H9 (cell line): ENCODE data around the gene KIRREL3. TPM values are rescaled to one million over a fixed set of nuclear protein-coding genes. Genes with fewer than 3 reads are reported as not detected.
A peak's percentile ranks its signal among the peaks of the same experiment; 100 is the strongest.

ENCODE experiments used
- DNase-seq: peaks from one replicate; pipeline ENCODE4 v3.0.0-alpha.2; 2017
- H2AFZ ChIP-seq: one replicate; pipeline ENCODE4 v1.6.1; 2013; ENCODE audit warnings: mild to moderate bottlenecking, low read length, control low read depth, moderate library complexity
- H2AK5ac ChIP-seq: 2 replicates; pipeline ENCODE4 v1.6.1; 2013; ENCODE audit warnings: low read length, control low read depth, mixed read lengths; ENCODE audit not compliant: insufficient read length
- H2BK120ac ChIP-seq: one replicate; pipeline ENCODE4 v1.6.1; 2013; ENCODE audit warnings: low read depth, mild to moderate bottlenecking, low read length, control low read depth, inconsistent platforms; ENCODE audit not compliant: poor library complexity, severe bottlenecking
- H2BK12ac ChIP-seq: 2 replicates; pipeline ENCODE4 v1.6.1; 2013; ENCODE audit warnings: low read length, control low read depth, mixed read lengths, low read depth; ENCODE audit not compliant: insufficient read length
- H2BK15ac ChIP-seq: 2 replicates; pipeline ENCODE4 v1.6.1; 2013; ENCODE audit warnings: low read depth, low read length, control low read depth
- H2BK20ac ChIP-seq: one replicate; pipeline ENCODE4 v1.6.1; 2013; ENCODE audit warnings: low read depth, mild to moderate bottlenecking, low read length, control low read depth, inconsistent platforms; ENCODE audit not compliant: poor library complexity, severe bottlenecking
- H2BK5ac ChIP-seq: 2 replicates; pipeline ENCODE4 v1.6.1; 2013; ENCODE audit warnings: low read length, control low read depth, mixed read lengths; ENCODE audit not compliant: insufficient read length
- H3K14ac ChIP-seq: 2 replicates; pipeline ENCODE4 v1.6.1; 2013; ENCODE audit warnings: low read length, control low read depth; ENCODE audit not compliant: insufficient read depth
- H3K18ac ChIP-seq: 2 replicates; pipeline ENCODE4 v1.6.1; 2013; ENCODE audit warnings: low read depth, mild to moderate bottlenecking, mixed read lengths, low read length, control low read depth; ENCODE audit not compliant: insufficient read length
- H3K23ac ChIP-seq: 2 replicates; pipeline ENCODE4 v1.6.1; 2013; ENCODE audit warnings: low read length, control low read depth, mixed read lengths, low read depth; ENCODE audit not compliant: insufficient read length
- H3K23me2 ChIP-seq: 2 replicates; pipeline ENCODE4 v1.6.1; 2013; ENCODE audit warnings: low read depth, mild to moderate bottlenecking, mixed read lengths, low read length, control low read depth; ENCODE audit not compliant: insufficient read length, poor library complexity, severe bottlenecking
- H3K27ac ChIP-seq: 2 replicates; pipeline ENCODE4 v1.5.1; 2013; ENCODE audit warnings: low read length, control low read depth, mixed read lengths, low read depth; ENCODE audit not compliant: insufficient read length
- H3K27me3 ChIP-seq: 2 replicates; pipeline ENCODE4 v1.6.1; 2013; ENCODE audit warnings: low read length, control low read depth, inconsistent platforms; ENCODE audit not compliant: insufficient read depth
- H3K4ac ChIP-seq: 2 replicates; pipeline ENCODE4 v1.6.1; 2013; ENCODE audit warnings: low read depth, mild to moderate bottlenecking, control low read depth, inconsistent platforms, low read length, moderate library complexity
- H3K4me1 ChIP-seq: 2 replicates; pipeline ENCODE4 v1.6.1; 2013; ENCODE audit warnings: low read length, control low read depth, inconsistent platforms; ENCODE audit not compliant: insufficient read depth
- H3K4me2 ChIP-seq: 2 replicates; pipeline ENCODE4 v1.6.1; 2013; ENCODE audit warnings: low read length, control low read depth, mixed read lengths; ENCODE audit not compliant: insufficient read length, insufficient read depth
- H3K56ac ChIP-seq: 2 replicates; pipeline ENCODE4 v1.6.1; 2013; ENCODE audit warnings: low read depth, mild to moderate bottlenecking, mixed read lengths, low read length, control low read depth; ENCODE audit not compliant: insufficient read length
- H3K79me1 ChIP-seq: 2 replicates; pipeline ENCODE4 v1.6.1; 2013; ENCODE audit warnings: low read depth, mild to moderate bottlenecking, moderate library complexity, low read length, control low read depth, inconsistent platforms; ENCODE audit not compliant: insufficient read depth, poor library complexity, severe bottlenecking
- H3K79me2 ChIP-seq: 2 replicates; pipeline ENCODE4 v1.6.1; 2013; ENCODE audit warnings: low read length, control low read depth, inconsistent platforms; ENCODE audit not compliant: insufficient read depth
- H3K9ac ChIP-seq: 2 replicates; pipeline ENCODE4 v1.6.1; 2013; ENCODE audit warnings: low read length, control low read depth, mixed read lengths; ENCODE audit not compliant: insufficient read length; ENCODE audit errors: extremely low read depth
- H3K9me3 ChIP-seq: one replicate; pipeline ENCODE4 v1.6.1; 2013; ENCODE audit warnings: low read depth, low read length, inconsistent platforms; ENCODE audit not compliant: control insufficient read depth
- H3T11ph ChIP-seq: one replicate; pipeline ENCODE4 v1.6.1; 2013; ENCODE audit warnings: mild to moderate bottlenecking, low read length, control low read depth, inconsistent platforms
- H4K20me1 ChIP-seq: one replicate; pipeline ENCODE4 v1.6.1; 2013; ENCODE audit not compliant: control insufficient read depth, insufficient read length, insufficient read depth
- H4K5ac ChIP-seq: 2 replicates; pipeline ENCODE4 v1.6.1; 2013; ENCODE audit warnings: low read depth, mild to moderate bottlenecking, mixed read lengths, low read length, control low read depth; ENCODE audit not compliant: insufficient read length
- H4K8ac ChIP-seq: replicated peaks from 2 replicates; pipeline ENCODE4 v1.6.1; 2013; ENCODE audit warnings: low read length, control low read depth, mixed read lengths, low read depth; ENCODE audit not compliant: insufficient read length
- H4K91ac ChIP-seq: 2 replicates; pipeline ENCODE4 v1.6.1; 2013; ENCODE audit warnings: low read depth, mild to moderate bottlenecking, moderate library complexity, mixed read lengths, low read length, control low read depth; ENCODE audit not compliant: insufficient read length
- H3K27ac Mint-ChIP-seq, 3 experiments: 2 replicates in 2 of 3; 3 replicates in 1 of 3; pipeline ENCODE4 v1.8.0; 2020 to 2021; ENCODE audit warnings: mixed read lengths in 3 of 3, mild to moderate bottlenecking in 1 of 3, moderate library complexity in 1 of 3
- H3K27me3 Mint-ChIP-seq: 2 replicates; pipeline ENCODE4 v1.8.0; 2021; ENCODE audit warnings: low read depth, mild to moderate bottlenecking, moderate library complexity, mixed read lengths
- H3K36me3 Mint-ChIP-seq, 3 experiments: 2 replicates in 2 of 3; 3 replicates in 1 of 3; pipeline ENCODE4 v1.8.0; 2020 to 2021; ENCODE audit warnings: low read depth in 3 of 3, mixed read lengths in 3 of 3; ENCODE audit not compliant: insufficient read depth in 1 of 3
- H3K4me1 Mint-ChIP-seq, 2 experiments: 2 replicates each; pipeline ENCODE4 v1.8.0; 2020; ENCODE audit warnings: mixed read lengths in 2 of 2
- H3K4me3 Mint-ChIP-seq, 2 experiments: 2 replicates in 1 of 2; 3 replicates in 1 of 2; pipeline ENCODE4 v1.8.0; 2020 to 2021; ENCODE audit warnings: mild to moderate bottlenecking in 2 of 2, mixed read lengths in 2 of 2, moderate library complexity in 1 of 2
- H3K9me3 Mint-ChIP-seq, 2 experiments: 2 replicates in 1 of 2; 3 replicates in 1 of 2; pipeline ENCODE4 v1.8.0; 2020; ENCODE audit warnings: mild to moderate bottlenecking in 2 of 2, mixed read lengths in 2 of 2, moderate library complexity in 1 of 2
- CTCF ChIP-seq: fragments of 200-600 bp; sonication (generic); conservative IDR thresholded peaks from 3 replicates; pipeline ENCODE4 v1.8.0; 2021; ENCODE audit warnings: antibody characterized with exemption, mild to moderate bottlenecking
- WGBS: extraction: QIAGEN DNeasy Blood & Tissue Kit; methylation state at CpG from one replicate; pipeline ENCODE4 v1.1.7; 2013; ENCODE audit warnings: missing lambda C conversion rate, low lambda C conversion rate, mixed read lengths; ENCODE audit not compliant: insufficient read length; ENCODE audit errors: extremely low coverage; 5-methylcytosine and 5-hydroxymethylcytosine counted together
- total RNA-seq: library from RNA; stranded (reverse); gene quantifications from 2 replicates; pipeline ENCODE4 v1.2.1, GENCODE V29; 2021

The KIRREL3 gene
- total RNA-seq, 1 experiment from 2014 or later = 0.17 TPM

GRCh38 chr11:126411971-126412381, 588.6 kb downstream of the KIRREL3 start:
- Histone ChIP-seq H3K79me1 (no peaks in the 10 kb centered on the region), H2BK5ac (no peak overlapping the region), H2AK5ac (no peak overlapping the region), H3K4me1 (no peaks in the 10 kb centered on the region), H3K23ac (no peak overlapping the region), H3K23me2 (no peaks in the 10 kb centered on the region), H3K9ac (no peak overlapping the region), H3K79me2 (no peaks in the 10 kb centered on the region), H3K18ac (no peak overlapping the region), H4K5ac (no peak overlapping the region), H3K14ac (no peak overlapping the region), H4K91ac (no peak overlapping the region), H3K4ac (no peak overlapping the region), H2BK120ac (no peak overlapping the region), H2BK12ac (no peak overlapping the region), H3K4me2 (no peak overlapping the region), H4K8ac (no peak overlapping the region), H3K56ac (no peak overlapping the region), H3K27me3 (no peaks in the 10 kb centered on the region; the same call in 1 of the 2 replicates), H2BK15ac (no peak overlapping the region), H3K27ac (no peak overlapping the region), H2AFZ (no peak overlapping the region), H2BK20ac (no peak overlapping the region), H3T11ph (no peak overlapping the region), H3K9me3 (no peaks in the 10 kb centered on the region), H4K20me1 (no peaks in the 10 kb centered on the region)
- peak overlapping the region in 2 of 3 experiments; percentile 10 to 83; a peak in 2 of 7 replicates for H3K27ac Mint-ChIP-seq
- TF ChIP-seq CTCF = peak; percentile 51
- peaks cover 0 to 8% of the 10 kb centered on the region in 2 experiments; a peak in 2 of 4 replicates for H3K4me1 Mint-ChIP-seq
- no peak overlapping the region for H3K4me3 Mint-ChIP-seq
- H3K27me3 Mint-ChIP-seq = no peaks in the 10 kb centered on the region
- no peak for DNase-seq
- H3K9me3 Mint-ChIP-seq = no peaks in the 10 kb centered on the region; a peak in 1 of 5 replicates
- peaks cover 8 to 21% (median 16%) of the 10 kb centered on the region in 3 experiments for H3K36me3 Mint-ChIP-seq
- WGBS = no CpG with 5 or more reads among the region's 6 CpGs
